ENCODE results near the gene ALDH1L1. TPM values are rescaled to one million over a fixed set of nuclear protein-coding genes. Genes with fewer than 3 reads are reported as not detected.

Gene ALDH1L1
- total RNA-seq, 1 donor from 2014 or later: 1.5 TPM

GRCh38 chr3:126106336-126107202, 73.8 kb downstream of the ALDH1L1 start:
- Mint-ChIP-seq H3K27ac (ENCODE audit: unreplicated experiment) (no peak overlapping the region), H3K27me3 (ENCODE audit: unreplicated experiment) (no peaks in the 10 kb centered on the region), H3K9me3 (ENCODE audit: unreplicated experiment) (no peaks in the 10 kb centered on the region), H3K4me3 (ENCODE audit: unreplicated experiment) (no peak overlapping the region), H3K4me1 (ENCODE audit: unreplicated experiment) (peaks cover 14% of the 10 kb centered on the region), H3K36me3 (ENCODE audit: unreplicated experiment) (no peaks in the 10 kb centered on the region)
- DNase-seq (ENCODE audit: extremely low spot score, unreplicated experiment): peak; percentile 70
- TF ChIP-seq, protein P1, sequence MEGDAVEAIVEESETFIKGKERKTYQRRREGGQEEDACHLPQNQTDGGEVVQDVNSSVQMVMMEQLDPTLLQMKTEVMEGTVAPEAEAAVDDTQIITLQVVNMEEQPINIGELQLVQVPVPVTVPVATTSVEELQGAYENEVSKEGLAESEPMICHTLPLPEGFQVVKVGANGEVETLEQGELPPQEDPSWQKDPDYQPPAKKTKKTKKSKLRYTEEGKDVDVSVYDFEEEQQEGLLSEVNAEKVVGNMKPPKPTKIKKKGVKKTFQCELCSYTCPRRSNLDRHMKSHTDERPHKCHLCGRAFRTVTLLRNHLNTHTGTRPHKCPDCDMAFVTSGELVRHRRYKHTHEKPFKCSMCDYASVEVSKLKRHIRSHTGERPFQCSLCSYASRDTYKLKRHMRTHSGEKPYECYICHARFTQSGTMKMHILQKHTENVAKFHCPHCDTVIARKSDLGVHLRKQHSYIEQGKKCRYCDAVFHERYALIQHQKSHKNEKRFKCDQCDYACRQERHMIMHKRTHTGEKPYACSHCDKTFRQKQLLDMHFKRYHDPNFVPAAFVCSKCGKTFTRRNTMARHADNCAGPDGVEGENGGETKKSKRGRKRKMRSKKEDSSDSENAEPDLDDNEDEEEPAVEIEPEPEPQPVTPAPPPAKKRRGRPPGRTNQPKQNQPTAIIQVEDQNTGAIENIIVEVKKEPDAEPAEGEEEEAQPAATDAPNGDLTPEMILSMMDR (IDR thresholded peaks at IDR 0.05): no peak

DNA sequence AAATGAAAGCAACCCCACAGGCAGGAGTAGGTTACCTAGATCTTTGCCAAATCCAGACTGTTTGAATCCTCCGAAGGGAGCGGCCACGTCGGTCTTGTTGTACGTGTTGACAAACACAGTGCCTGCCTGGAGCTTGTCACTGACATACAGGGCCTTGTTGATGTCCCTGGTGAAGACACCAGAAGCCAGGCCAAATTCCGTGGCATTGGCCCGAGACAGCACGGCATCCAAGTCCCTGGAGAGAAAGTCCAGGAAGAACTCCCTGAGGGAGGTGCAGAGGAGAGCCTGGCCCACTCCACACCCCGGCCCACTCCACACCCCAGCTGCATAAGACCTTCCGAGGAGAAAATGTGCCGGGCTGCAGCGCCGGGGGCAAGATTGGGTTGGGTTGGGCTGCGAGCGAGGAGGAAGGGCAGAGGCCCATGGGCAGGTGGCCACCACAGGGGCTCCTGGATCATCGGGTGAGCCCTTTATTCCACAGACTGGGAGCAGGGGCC, 74.6 kb downstream of the ALDH1L1 start:
- TF ChIP-seq, protein P1 (IDR thresholded peaks at IDR 0.05): no peak
- Mint-ChIP-seq H3K4me3 (ENCODE audit: unreplicated experiment) (no peak overlapping the region), H3K36me3 (ENCODE audit: unreplicated experiment) (no peaks in the 10 kb centered on the region), H3K27ac (ENCODE audit: unreplicated experiment) (no peak overlapping the region), H3K9me3 (ENCODE audit: unreplicated experiment) (no peaks in the 10 kb centered on the region), H3K27me3 (ENCODE audit: unreplicated experiment) (no peaks in the 10 kb centered on the region), H3K4me1 (ENCODE audit: unreplicated experiment) (peaks cover 15% of the 10 kb centered on the region)
- DNase-seq (ENCODE audit: extremely low spot score, unreplicated experiment): peak; percentile 81

GRCh38 chr3:126104742-126105605, 75.4 kb downstream of the ALDH1L1 start:
- H3K27me3 Mint-ChIP-seq (ENCODE audit: unreplicated experiment): no peaks in the 10 kb centered on the region
- H3K27ac Mint-ChIP-seq (ENCODE audit: unreplicated experiment): no peak overlapping the region
- H3K9me3 Mint-ChIP-seq (ENCODE audit: unreplicated experiment): no peaks in the 10 kb centered on the region
- peaks cover 15% of the 10 kb centered on the region for H3K4me1 Mint-ChIP-seq (ENCODE audit: unreplicated experiment)
- DNase-seq (ENCODE audit: extremely low spot score, unreplicated experiment): peak; percentile 80
- H3K4me3 Mint-ChIP-seq (ENCODE audit: unreplicated experiment): no peak overlapping the region
- no peaks in the 10 kb centered on the region for H3K36me3 Mint-ChIP-seq (ENCODE audit: unreplicated experiment)
- TF ChIP-seq, protein P1 (IDR thresholded peaks at IDR 0.05): no peak

DNA sequence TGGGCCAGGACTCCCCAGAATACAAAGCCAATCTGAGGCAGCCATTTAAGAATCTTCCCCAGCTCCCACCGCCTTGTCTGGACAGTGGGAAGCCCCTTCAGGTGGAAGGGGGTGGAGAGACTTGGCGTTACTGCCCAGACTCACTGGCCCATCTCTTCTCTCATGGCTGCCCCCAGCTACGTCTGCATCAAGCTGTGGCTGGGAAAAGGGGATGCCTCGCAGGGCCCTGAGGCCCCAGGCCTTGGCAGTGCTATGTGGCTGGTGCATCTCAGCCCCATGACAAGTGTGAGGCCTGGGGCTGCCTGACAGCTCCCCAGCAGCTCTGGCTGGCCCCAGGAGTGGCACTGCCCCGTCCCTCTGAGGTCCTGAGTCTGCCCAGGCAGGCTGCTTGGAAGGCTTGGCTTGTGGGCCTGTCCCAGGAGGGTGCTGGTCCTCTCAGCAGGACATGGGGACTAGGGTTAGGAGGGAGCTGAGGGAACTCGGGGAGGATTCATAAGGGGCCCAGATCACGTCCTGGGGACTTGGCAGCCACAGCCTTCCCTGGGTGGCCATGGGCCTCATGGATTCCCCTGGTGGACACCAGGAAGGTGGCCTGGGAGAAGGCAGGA, 76.3 kb downstream of the ALDH1L1 start:
- Mint-ChIP-seq H3K9me3 (ENCODE audit: unreplicated experiment) (no peaks in the 10 kb centered on the region), H3K27me3 (ENCODE audit: unreplicated experiment) (no peaks in the 10 kb centered on the region), H3K36me3 (ENCODE audit: unreplicated experiment) (no peaks in the 10 kb centered on the region), H3K27ac (ENCODE audit: unreplicated experiment) (no peak overlapping the region), H3K4me1 (ENCODE audit: unreplicated experiment) (peaks cover 15% of the 10 kb centered on the region), H3K4me3 (ENCODE audit: unreplicated experiment) (no peak overlapping the region)
- DNase-seq (ENCODE audit: extremely low spot score, unreplicated experiment): peak; percentile 83
- TF ChIP-seq, protein P1 (IDR thresholded peaks at IDR 0.05): no peak

All from osteocyte (in vitro differentiated cells).